A549 (cell line): ENCODE results near the gene OCSTAMP.

Experiments used
- EHMT2 ChIP-seq: fragments of 200-600 bp; sonication (generic); IDR thresholded peaks from 2 replicates; pipeline ENCODE4 v1.6.1; 2016; ENCODE audit warnings: antibody characterized with exemption, low read depth, mild to moderate bottlenecking, moderate library complexity
- MAZ ChIP-seq: fragments of 150-350 bp; IDR thresholded peaks from 2 replicates; pipeline ENCODE4 v1.6.1; 2014; ENCODE audit warnings: antibody characterized with exemption, low read depth, low read length, borderline replicate concordance
- MYC ChIP-seq: IDR thresholded peaks from 2 replicates; pipeline ENCODE4 v1.6.1; 2012; ENCODE audit warnings: mild to moderate bottlenecking, inconsistent platforms, low read length, improper control_type of control experiment, borderline replicate concordance
- POLR2A ChIP-seq: IDR thresholded peaks from 2 replicates; pipeline ENCODE4 v1.6.1; 2012; ENCODE audit warnings: mild to moderate bottlenecking, low read length
- SMC3 ChIP-seq: fragments of >200 bp; sonication (Bioruptor Twin); formaldehyde crosslinking; IDR thresholded peaks from 3 replicates; pipeline ENCODE4 v1.6.1; 2018; ENCODE audit warnings: inconsistent platforms
- TF ChIP-seq, protein P1 (sequence below): IDR thresholded peaks from 2 replicates; pipeline ENCODE4 v1.6.1; 2012
- TF ChIP-seq, protein P2 (sequence below): fragments of >200 bp; sonication (Bioruptor Twin); formaldehyde crosslinking; IDR thresholded peaks from 3 replicates; pipeline ENCODE4 v1.5.1; 2016

DNA sequence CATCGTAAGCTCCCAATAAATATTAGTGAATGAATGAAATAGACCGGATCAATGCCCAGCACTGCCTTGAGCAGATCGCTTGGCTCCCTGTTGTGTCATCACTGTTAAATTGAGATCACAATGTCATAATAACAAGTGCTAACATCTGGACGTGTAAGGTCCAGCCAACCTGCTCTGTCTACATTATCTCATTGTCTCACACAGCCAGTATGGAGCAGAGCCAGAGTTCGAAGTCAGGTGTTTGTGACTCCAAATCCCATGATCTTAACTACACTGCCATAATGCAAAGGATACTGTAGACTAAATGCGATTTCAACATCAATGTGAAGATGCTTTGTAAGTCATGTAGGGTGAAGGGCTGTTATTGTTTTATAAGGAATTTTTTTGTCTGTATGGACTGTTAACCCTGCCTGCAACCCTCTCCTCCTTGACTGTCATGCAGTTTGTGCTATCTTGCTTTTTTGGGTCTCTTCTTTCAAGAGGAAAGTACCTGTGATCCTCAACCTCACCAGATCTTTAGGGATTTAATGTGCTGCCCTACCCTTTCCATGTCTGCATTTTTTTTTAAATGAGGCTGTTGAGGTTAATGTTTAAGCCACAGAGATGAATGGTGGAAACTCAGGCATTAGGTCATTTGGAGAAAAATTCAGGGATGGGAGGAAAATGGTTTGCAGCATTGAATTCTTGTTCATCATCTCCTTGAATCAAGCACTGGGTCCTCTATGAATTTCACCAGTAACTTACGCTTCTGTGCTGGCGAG is 49.0 kb upstream of the OCSTAMP start:
- TF ChIP-seq, protein P1, sequence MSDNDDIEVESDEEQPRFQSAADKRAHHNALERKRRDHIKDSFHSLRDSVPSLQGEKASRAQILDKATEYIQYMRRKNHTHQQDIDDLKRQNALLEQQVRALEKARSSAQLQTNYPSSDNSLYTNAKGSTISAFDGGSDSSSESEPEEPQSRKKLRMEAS, result no peak
- TF ChIP-seq MAZ, result no peak
- TF ChIP-seq EHMT2, result no peak
- TF ChIP-seq, protein P2, sequence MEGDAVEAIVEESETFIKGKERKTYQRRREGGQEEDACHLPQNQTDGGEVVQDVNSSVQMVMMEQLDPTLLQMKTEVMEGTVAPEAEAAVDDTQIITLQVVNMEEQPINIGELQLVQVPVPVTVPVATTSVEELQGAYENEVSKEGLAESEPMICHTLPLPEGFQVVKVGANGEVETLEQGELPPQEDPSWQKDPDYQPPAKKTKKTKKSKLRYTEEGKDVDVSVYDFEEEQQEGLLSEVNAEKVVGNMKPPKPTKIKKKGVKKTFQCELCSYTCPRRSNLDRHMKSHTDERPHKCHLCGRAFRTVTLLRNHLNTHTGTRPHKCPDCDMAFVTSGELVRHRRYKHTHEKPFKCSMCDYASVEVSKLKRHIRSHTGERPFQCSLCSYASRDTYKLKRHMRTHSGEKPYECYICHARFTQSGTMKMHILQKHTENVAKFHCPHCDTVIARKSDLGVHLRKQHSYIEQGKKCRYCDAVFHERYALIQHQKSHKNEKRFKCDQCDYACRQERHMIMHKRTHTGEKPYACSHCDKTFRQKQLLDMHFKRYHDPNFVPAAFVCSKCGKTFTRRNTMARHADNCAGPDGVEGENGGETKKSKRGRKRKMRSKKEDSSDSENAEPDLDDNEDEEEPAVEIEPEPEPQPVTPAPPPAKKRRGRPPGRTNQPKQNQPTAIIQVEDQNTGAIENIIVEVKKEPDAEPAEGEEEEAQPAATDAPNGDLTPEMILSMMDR, result no peak
- no peak for TF ChIP-seq MYC
- no peak for TF ChIP-seq SMC3
- no peak for TF ChIP-seq POLR2A
